Uterus (tissue), 2 donors: ENCODE data around the gene ACTN1.

Experiments used
- CTCF ChIP-seq, 4 experiments: fragments of 200-600 bp in 2 of 4; fragments of 450-650 bp in 2 of 4; sonication (generic) in 2 of 4; IDR thresholded peaks; one replicate each; pipeline ENCODE4 v1.5.1; 2016 to 2019; ENCODE audit warnings: antibody characterized with exemption in 4 of 4, mild to moderate bottlenecking in 2 of 4, moderate library complexity in 1 of 4
- POLR2A ChIP-seq, 2 donors: fragments of 450-650 bp; IDR thresholded peaks; one replicate each; pipeline ENCODE4 v1.6.1; 2016; ENCODE audit warnings: antibody characterized with exemption in 2 of 2, mild to moderate bottlenecking in 1 of 2, moderate library complexity in 1 of 2

- TF ChIP-seq POLR2A (IDR thresholded peaks at IDR 0.05) (no peak), CTCF (IDR thresholded peaks at IDR 0.05) (no peak)
Measured at GRCh38 chr14:69013943-69014782, 35.1 kb upstream of the ACTN1 start.
